Liver (tissue), 3 donors: ENCODE data around the gene HPS5.

Source experiments
- TF ChIP-seq, protein P1 (sequence below): fragments of 150-350 bp; IDR thresholded peaks from 2 replicates; pipeline ENCODE4 v1.5.1; 2017; ENCODE audit warnings: improper control_type of control experiment, low read depth, low read length; ENCODE audit not compliant: missing input control
- TF ChIP-seq, protein P2 (sequence below): IDR thresholded peaks from 2 replicates; pipeline ENCODE4 v1.6.1; 2016; ENCODE audit warnings: antibody characterized with exemption
- donor health status: healthy.
- donor health status: healthy.

DNA sequence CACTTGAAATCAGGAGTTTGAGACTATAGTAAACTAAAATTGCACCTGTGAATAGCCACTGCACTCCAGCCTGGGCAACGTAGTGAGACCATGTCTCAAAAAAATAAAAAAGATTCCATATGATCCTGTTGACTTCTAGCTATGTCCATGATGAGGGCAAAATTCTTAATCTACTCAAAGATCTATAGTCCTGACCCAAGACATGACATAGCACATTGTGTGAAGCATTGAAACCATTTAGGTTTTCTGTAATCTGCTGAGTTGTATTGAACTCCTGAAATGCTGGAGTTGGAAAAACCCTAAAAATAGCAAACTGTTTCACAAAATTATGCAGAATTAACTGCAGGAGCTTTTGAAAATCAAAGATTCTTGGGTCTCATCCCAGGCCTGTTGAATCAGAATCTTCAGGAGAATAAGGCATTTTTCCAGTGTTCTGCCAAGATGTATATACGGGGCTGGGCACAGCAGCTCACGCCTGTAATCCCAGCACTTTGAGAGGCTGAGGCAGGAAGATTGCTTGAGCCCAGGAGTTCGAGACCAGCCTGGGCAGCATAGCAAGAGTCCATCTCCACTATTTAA, 42.6 kb upstream of the HPS5 start:
- TF ChIP-seq, protein P1, sequence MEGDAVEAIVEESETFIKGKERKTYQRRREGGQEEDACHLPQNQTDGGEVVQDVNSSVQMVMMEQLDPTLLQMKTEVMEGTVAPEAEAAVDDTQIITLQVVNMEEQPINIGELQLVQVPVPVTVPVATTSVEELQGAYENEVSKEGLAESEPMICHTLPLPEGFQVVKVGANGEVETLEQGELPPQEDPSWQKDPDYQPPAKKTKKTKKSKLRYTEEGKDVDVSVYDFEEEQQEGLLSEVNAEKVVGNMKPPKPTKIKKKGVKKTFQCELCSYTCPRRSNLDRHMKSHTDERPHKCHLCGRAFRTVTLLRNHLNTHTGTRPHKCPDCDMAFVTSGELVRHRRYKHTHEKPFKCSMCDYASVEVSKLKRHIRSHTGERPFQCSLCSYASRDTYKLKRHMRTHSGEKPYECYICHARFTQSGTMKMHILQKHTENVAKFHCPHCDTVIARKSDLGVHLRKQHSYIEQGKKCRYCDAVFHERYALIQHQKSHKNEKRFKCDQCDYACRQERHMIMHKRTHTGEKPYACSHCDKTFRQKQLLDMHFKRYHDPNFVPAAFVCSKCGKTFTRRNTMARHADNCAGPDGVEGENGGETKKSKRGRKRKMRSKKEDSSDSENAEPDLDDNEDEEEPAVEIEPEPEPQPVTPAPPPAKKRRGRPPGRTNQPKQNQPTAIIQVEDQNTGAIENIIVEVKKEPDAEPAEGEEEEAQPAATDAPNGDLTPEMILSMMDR, result no peak
- TF ChIP-seq, protein P2, sequence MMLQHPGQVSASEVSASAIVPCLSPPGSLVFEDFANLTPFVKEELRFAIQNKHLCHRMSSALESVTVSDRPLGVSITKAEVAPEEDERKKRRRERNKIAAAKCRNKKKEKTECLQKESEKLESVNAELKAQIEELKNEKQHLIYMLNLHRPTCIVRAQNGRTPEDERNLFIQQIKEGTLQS, result no peak
